A673 (cell line): ENCODE results near the gene PYGM. TPM values are rescaled to one million over a fixed set of nuclear protein-coding genes. Genes with fewer than 3 reads are reported as not detected.
A peak's percentile ranks its signal among the peaks of the same experiment; 100 is the strongest.

Experiments used
- BruUV-seq: library from RNA; stranded (reverse); fragments of 400-500 nt; replicated peaks from 2 replicates; lab custom pipeline; 2021; lab: Mats Ljungman, UMichigan
- CTCF ChIA-PET: fragments of 300-600 bp; sonication (Branson Sonifier 250); formaldehyde crosslinking; loops from one replicate; lab custom pipeline; 2022; ENCODE audit warnings: antibody characterized with exemption; lab: Charles Lee
- POLR2A ChIA-PET: fragments of 300-600 bp; sonication (Branson Sonifier 250); formaldehyde crosslinking; loops from one replicate; lab custom pipeline; 2022; ENCODE audit warnings: antibody characterized with exemption; ENCODE audit not compliant: low non-redundant PET; lab: Charles Lee
- DNase-seq: peaks from one replicate; pipeline ENCODE4 v3.0.0-alpha.2; 2015; ENCODE audit warnings: low spot score
- H3K27ac ChIP-seq: fragments of 200-600 bp; sonication (generic); 2 replicates; pipeline ENCODE4 v1.5.1; 2016; ENCODE audit warnings: mixed run types, low read depth, mild to moderate bottlenecking, mixed read lengths, antibody characterized with exemption, low read length; ENCODE audit not compliant: poor library complexity, severe bottlenecking
- H3K27me3 ChIP-seq: fragments of 200-600 bp; sonication (generic); replicated peaks from 2 replicates; pipeline ENCODE4 v1.6.1; 2017; ENCODE audit warnings: mixed run types, low read depth, mild to moderate bottlenecking, mixed read lengths, antibody characterized with exemption, low read length; ENCODE audit not compliant: insufficient read depth, poor library complexity
- H3K36me3 ChIP-seq: fragments of 200-600 bp; sonication (generic); 2 replicates; pipeline ENCODE4 v1.6.1; 2016; ENCODE audit warnings: mixed run types, mild to moderate bottlenecking, mixed read lengths, antibody characterized with exemption, low read length; ENCODE audit not compliant: insufficient read depth, poor library complexity, severe bottlenecking
- H3K4me1 ChIP-seq: fragments of 200-600 bp; sonication (generic); 2 replicates; pipeline ENCODE4 v1.6.1; 2017; ENCODE audit warnings: mixed run types, mild to moderate bottlenecking, mixed read lengths, antibody characterized with exemption, low read length; ENCODE audit not compliant: insufficient read depth, poor library complexity, severe bottlenecking
- H3K4me3 ChIP-seq: fragments of 200-600 bp; sonication (generic); 2 replicates; pipeline ENCODE4 v1.5.1; 2016; ENCODE audit warnings: low read depth, mixed run types, mild to moderate bottlenecking, mixed read lengths, low read length; ENCODE audit not compliant: poor library complexity, severe bottlenecking
- H3K9me3 ChIP-seq: fragments of 200-600 bp; sonication (generic); 2 replicates; pipeline ENCODE4 v1.6.1; 2016; ENCODE audit warnings: mixed run types, low read depth, mild to moderate bottlenecking, mixed read lengths, antibody characterized with exemption, low read length; ENCODE audit not compliant: poor library complexity, severe bottlenecking
- CTCF ChIP-seq: fragments of 300-800, 200-600 bp; sonication (generic); conservative IDR thresholded peaks from 2 replicates; pipeline ENCODE4 v1.5.1; 2017; ENCODE audit warnings: low read depth, mild to moderate bottlenecking, antibody characterized with exemption, low read length, moderate library complexity, mixed read lengths
- EZH2 ChIP-seq: fragments of 200-600 bp; sonication (generic); IDR thresholded peaks from 2 replicates; pipeline ENCODE4 v1.6.1; 2017; ENCODE audit warnings: borderline replicate concordance, low read depth, mild to moderate bottlenecking, mixed read lengths, antibody characterized with exemption, low read length; ENCODE audit not compliant: poor library complexity, severe bottlenecking
- intact Hi-C: fragments of 100-400 bp; cut with micrococcal nuclease; formaldehyde crosslinking; loops from one replicate; pipeline ENCODE4 v1.10.0; 2022; ENCODE audit not compliant: unreplicated experiment
- total RNA-seq: library from RNA; stranded (reverse); gene quantifications from 2 replicates; pipeline ENCODE4 v1.2.3, GENCODE V29; 2021

Gene PYGM
- total RNA-seq, 1 experiment from 2014 or later = 2.4 TPM

- H3K36me3 ChIP-seq = peaks cover 9% of the 10 kb centered on the region
- no peaks in the 10 kb centered on the region for H3K27me3 ChIP-seq
- intact Hi-C loops = no loop called here
- no TSS peak for BruUV-seq
- no peak for DNase-seq
- POLR2A ChIA-PET = no interaction called here
- no peaks in the 10 kb centered on the region for H3K9me3 ChIP-seq
- no peak overlapping the region for H3K4me3 ChIP-seq
- CTCF ChIA-PET = interaction anchor here (0.9 kb wide), 1 partner anchor 12 kb away, joined by 4 read pairs; no protein-coding TSS in a partner anchor
- TF ChIP-seq CTCF = no peak
- peaks cover 23% of the 10 kb centered on the region for H3K4me1 ChIP-seq
- H3K27ac ChIP-seq = peak overlapping the region; percentile 85
Measured at GRCh38 chr11:64799623-64800302, 40.0 kb upstream of the PYGM start.

- peaks cover 23% of the 10 kb centered on the region for H3K4me1 ChIP-seq
- ChIA-PET CTCF (no interaction called here), POLR2A (no interaction called here)
- TF ChIP-seq CTCF (no peak), EZH2 (no peak)
- H3K27ac ChIP-seq = peak overlapping the region; percentile 85
- no peak overlapping the region for H3K4me3 ChIP-seq
- intact Hi-C loops = no loop called here
- H3K9me3 ChIP-seq = no peaks in the 10 kb centered on the region
- BruUV-seq = no TSS peak
- no peaks in the 10 kb centered on the region for H3K27me3 ChIP-seq
- peaks cover 6% of the 10 kb centered on the region for H3K36me3 ChIP-seq
- no peak for DNase-seq
Measured at GRCh38 chr11:64799256-64799622, 39.5 kb upstream of the PYGM start.

GRCh38 chr11:64796757-64797541 lies 37.2 kb upstream of the PYGM start:
- intact Hi-C loops = no loop called here
- no TSS peak for BruUV-seq
- DNase-seq = no peak
- ChIA-PET POLR2A (no interaction called here), CTCF (no interaction called here)
- H3K27me3 ChIP-seq = no peaks in the 10 kb centered on the region
- H3K4me1 ChIP-seq = peaks cover 10% of the 10 kb centered on the region
- peaks cover 6% of the 10 kb centered on the region for H3K36me3 ChIP-seq
- no peak overlapping the region for H3K4me3 ChIP-seq
- TF ChIP-seq CTCF (no peak), EZH2 (no peak)
- no peak overlapping the region for H3K27ac ChIP-seq
- H3K9me3 ChIP-seq = no peaks in the 10 kb centered on the region
